HG02642 (cell line): ENCODE results near the gene EGFR.

Experiments
- ATAC-seq: cut with Tn5 transposase; IDR thresholded peaks from one replicate; pipeline ENCODE4 v1.9.1; 2021; ENCODE audit warnings: mild to moderate bottlenecking; ENCODE audit not compliant: unreplicated experiment, poor library complexity

EGFR gene

DNA sequence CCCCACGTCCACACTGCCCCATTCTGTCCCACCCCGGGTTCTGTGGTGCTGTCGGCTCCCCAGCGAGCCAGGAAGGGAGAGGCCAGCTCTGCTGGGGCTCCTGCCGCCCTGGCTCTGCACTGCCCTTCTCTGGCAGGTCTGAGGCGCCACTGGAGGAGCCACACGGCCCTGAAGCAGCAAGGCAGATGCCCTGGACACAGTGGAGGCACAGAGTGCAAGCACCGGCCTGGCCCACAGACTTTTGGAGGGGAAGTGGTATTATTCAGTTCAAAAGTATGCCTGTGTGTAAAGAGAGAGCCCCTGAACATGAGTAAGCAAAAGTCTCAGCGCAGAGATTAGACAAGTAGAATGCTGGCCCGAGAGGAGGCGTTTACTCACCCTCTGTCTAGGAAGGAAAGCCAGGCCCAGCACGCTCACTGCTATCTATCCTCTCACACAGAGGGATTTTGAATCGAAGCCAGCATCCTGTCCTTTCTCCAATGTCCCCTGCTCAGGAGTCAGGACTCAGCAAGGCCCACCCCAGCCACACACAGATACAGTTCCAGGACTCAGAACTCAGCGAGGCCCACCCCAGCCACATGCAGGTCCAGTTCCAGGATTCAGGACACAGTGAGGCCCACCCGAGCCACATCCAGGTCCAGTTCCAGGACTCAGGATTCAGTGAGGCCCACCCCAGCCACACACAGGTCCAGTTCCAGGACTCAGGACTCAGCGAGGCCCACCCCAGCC is 115.0 kb downstream of the EGFR start:
- no peak for ATAC-seq

GRCh38 chr7:55134359-55134725 is 115.5 kb downstream of the EGFR start:
- ATAC-seq, result no peak

- ATAC-seq, result no peak
Measured at GRCh38 chr7:55134786-55135185, 116.0 kb downstream of the EGFR start.

DNA sequence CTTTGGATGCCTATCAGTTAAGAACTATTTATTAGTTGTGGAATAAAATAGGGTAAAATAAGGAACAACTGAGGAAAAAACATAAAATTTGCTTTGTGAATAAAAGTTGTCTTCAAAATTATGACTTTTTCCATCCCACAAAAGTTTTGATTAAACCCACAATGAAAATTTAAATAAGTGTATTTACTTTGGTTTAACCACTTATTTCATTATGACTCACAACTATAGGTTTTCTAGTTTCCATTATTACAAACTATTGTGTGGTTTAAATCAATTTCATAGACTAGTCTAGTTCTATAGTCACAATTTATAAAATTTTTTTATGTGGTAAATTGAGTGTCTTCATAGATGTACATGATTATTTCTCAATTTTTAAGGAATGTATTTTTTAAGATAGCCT is 116.6 kb downstream of the EGFR start:
- ATAC-seq, result no peak

DNA sequence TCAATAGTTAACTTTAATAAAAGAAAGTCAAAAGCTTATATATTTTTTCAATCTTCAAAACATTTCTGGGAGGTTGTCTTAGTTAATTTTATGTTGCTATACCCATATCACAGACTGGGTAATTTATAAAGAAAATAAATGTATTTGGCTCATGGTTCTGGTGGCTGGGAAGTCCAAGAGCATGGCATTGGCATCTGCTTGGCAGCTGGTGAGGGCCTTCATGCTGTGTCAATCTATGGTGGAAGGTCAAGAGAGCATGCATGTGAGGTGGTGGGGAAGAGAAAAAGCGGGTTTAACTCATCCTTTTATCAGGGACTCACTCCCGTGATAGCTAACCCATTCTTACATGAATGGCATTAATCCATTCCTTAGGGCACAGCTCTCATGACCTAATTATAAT is 119.8 kb downstream of the EGFR start:
- no peak for ATAC-seq

- peak; percentile 90 for ATAC-seq
Measured at GRCh38 chr7:55140221-55140940, 121.6 kb downstream of the EGFR start.

DNA sequence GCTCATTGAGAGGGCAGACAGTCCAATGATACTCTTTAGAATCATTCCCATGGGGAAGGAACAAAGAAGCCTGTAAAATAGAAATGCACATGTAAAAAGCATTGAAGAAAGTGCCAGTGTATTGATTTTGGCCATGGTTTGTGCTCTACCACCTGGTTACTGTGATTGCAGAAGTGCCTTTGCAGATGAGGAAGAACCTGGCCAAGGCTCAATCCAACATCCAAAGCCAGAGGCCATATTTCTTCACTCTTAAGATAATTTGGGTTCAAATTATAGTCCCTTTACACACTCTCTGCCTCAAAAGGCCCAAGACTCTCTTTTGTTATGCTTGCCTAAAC is 122.1 kb downstream of the EGFR start:
- ATAC-seq, result no peak

DNA sequence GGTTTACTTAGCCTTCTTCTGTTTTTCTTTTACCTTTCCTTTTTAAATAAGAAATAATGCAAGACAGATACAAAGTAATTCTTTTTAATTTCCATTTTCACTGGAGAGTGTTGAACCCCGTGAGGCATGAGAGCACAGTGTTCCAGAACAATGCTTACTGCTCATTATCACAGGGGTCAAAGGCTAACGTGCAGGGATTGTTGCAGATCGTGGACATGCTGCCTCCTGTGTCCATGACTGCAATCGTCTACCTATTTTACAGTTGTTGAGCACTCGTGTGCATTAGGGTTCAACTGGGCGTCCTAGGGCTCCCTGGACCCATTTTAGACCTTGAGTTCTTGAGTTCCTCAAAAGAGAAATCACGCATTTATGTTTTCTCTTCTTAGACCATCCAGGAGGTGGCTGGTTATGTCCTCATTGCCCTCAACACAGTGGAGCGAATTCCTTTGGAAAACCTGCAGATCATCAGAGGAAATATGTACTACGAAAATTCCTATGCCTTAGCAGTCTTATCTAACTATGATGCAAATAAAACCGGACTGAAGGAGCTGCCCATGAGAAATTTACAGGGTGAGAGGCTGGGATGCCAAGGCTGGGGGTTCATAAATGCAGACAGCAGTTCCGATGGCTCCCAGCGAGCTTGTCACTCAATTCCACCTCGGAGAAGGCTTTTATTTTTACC is 124.2 kb downstream of the EGFR start:
- ATAC-seq, result no peak

DNA sequence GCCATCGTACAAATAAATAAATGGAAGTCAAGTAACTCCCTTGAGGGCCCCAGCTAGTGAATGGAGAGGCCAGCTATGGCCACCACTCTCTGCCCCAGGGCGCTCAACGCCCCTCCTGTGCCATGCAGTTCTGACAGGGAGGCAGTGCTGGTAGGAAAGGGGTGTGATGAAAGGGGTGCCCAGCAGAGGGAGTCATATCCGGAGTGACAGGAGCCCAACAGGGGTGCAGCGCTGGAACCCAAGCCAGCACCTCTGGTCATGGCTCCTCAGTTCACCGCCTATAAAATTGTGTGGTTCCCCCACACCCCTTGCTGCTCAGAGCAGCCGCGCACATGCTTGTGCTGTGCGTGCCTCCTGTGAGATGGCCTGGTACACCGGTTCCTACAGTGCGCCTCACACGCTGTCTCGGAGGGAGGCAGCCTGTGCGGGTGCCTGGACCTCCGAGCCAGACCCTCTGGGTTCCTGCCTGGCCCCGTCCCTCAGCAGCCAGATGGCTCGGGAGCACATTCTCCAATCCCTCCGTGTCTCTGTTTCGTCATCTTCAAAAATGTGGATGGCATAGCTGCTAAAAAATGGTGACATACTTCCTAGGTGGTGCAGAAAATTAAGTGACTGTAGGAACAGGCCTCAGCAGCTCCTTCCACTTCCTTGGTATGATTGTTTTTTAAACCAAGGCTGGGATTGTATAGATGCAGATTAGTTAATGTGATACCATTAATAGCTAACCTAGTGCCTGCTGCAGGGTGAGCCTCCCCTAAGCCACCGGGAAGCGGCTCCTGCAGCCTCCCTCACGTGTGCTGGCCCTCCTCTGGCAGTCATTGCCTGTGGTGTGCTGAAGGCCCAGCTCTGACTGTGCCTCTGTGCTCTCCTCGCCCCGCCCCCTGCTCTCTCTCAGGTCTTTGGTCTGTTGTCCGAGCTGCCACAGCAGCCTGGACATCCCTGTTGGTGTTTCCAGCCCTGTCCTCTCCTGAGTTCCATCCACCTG is 125.8 kb downstream of the EGFR start:
- ATAC-seq, result no peak

GRCh38 chr7:55145606-55146005 is 126.8 kb downstream of the EGFR start:
- ATAC-seq, result no peak

DNA sequence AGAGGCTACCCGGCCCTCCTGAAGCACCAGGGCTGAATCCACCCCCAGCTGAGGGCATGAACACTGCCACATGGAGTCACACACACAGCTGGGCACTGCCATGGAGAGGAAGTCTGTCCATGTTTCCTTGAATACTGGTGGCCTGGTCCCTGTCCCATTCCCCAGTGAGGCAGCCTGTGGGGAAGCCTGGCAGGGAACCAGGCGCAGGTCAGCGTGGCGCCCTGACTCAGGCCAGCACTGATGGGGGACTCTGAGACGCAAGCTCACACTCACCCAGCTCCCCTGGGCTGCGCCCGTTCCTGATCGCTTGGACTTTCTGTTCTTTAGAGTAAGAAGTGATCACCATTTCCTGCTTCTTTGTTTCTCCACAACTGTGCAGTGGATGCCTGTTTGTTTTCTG is 128.3 kb downstream of the EGFR start:
- ATAC-seq, result no peak

DNA sequence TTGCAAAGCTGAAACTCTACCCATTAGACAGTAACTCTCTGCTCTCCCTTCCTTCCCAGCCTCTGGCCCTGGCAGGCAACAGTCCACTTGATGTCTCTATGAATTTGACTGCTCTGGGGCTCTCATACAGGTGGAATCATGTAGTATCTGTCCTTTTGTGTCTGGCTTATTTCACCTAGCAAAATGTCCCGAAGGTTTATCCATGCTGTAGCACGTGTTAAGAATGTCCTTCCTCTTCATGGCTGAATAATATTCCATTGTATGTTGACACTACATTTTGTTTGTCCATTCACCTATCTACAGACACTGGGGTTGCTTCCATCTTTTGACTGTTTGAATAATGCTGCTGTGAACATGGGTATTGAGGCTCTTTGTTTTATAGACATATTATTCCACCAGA is 128.9 kb downstream of the EGFR start:
- no peak for ATAC-seq

DNA sequence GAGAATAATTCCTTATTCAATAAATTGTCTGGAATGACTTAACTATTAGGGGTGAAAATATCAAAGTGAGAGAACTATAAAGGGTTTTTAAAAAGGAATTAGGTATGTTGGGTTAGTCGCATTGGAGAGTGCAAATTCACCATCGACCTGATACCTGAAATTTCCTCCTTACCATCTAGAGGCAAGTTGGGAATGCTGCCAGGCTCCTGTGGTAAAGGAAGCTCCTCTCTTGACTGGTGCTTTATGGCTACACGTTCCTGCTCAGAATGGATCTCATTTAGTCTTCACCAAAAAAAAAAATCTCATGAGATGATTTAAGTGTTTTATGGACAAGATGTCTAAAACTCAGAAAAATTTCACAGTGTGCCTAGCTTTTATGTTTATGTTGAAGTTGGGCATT is 129.8 kb downstream of the EGFR start:
- ATAC-seq, result no peak

- ATAC-seq, result no peak
Measured at GRCh38 chr7:55149001-55149400, 130.2 kb downstream of the EGFR start.

- ATAC-seq, result no peak
Measured at GRCh38 chr7:55150166-55150565, 131.3 kb downstream of the EGFR start.

- no peak for ATAC-seq
Measured at GRCh38 chr7:55150709-55151451, 132.1 kb downstream of the EGFR start.

- ATAC-seq, result no peak
Measured at GRCh38 chr7:55152516-55152915, 133.7 kb downstream of the EGFR start.

GRCh38 chr7:55154096-55154495 is 135.3 kb downstream of the EGFR start:
- ATAC-seq, result no peak

DNA sequence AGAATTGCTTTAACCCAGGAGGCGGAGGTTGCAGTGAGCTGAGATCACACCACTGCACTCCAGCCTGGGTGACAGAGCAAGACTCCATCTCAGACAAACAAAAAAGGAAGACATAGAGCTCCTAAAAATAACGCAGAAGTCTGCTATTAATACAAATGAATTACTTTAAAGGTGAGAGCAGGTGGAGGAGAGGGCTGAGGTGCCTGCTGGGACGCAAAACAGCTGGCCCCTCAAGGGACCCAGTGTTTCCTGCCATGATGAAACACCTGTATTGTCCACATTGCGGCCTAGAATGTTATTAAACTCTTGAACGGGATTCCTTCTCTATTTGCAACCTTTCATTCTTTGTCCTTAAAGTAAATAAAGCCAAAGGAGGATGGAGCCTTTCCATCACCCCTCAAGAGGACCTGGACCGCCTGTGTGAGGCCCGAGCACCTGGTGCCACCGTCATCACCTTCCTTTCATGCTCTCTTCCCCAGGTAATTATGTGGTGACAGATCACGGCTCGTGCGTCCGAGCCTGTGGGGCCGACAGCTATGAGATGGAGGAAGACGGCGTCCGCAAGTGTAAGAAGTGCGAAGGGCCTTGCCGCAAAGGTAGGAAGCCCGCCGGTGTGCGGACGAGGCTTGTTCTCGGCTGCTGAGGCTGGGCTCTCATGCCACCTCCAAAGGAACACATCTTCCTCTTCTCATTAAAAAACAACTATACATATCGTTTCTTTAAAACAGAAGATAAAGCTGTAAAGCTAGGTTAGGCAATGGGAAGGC is 136.7 kb downstream of the EGFR start:
- ATAC-seq, result no peak
